Esophagus squamous epithelium (tissue), 4 donors: Measurements from ENCODE around the gene MTFMT.

Experiments
- POLR2A ChIP-seq, 4 donors: fragments of 450-650 bp; IDR thresholded peaks; one replicate each; pipeline ENCODE4 v1.6.1; 2017; ENCODE audit warnings: antibody characterized with exemption in 4 of 4, mild to moderate bottlenecking in 4 of 4, moderate library complexity in 3 of 4
- TF ChIP-seq, protein P1 (sequence below), 6 experiments: fragments of 450-650 bp in 4 of 6; fragments of 200-600 bp in 2 of 6; sonication (generic) in 2 of 6; IDR thresholded peaks; one replicate each; pipeline ENCODE4 v1.5.1; 2016 to 2019; ENCODE audit warnings: antibody characterized with exemption in 6 of 6, mild to moderate bottlenecking in 4 of 6, moderate library complexity in 4 of 6

DNA sequence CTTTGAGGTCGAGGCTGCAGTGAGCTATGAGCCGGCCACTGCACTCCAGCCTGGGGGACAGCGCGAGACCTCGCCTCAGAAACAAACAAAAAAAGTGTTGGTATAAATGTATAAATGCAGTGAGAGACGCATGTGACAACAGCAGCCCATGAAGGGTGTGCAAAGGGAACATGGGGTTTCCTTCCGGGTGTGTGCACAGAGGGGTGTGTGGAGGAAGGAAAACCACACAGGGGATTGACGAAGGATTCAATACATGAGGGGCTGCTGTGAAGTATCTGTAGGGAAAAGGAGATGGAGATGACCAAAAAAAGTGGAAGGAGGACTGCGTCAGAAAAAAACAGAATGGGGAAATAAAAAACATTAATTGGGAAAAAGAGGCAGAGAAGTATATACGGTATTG is 1.1 kb downstream of the MTFMT start:
- no peak for TF ChIP-seq POLR2A (IDR thresholded peaks at IDR 0.05)
- TF ChIP-seq, protein P1, sequence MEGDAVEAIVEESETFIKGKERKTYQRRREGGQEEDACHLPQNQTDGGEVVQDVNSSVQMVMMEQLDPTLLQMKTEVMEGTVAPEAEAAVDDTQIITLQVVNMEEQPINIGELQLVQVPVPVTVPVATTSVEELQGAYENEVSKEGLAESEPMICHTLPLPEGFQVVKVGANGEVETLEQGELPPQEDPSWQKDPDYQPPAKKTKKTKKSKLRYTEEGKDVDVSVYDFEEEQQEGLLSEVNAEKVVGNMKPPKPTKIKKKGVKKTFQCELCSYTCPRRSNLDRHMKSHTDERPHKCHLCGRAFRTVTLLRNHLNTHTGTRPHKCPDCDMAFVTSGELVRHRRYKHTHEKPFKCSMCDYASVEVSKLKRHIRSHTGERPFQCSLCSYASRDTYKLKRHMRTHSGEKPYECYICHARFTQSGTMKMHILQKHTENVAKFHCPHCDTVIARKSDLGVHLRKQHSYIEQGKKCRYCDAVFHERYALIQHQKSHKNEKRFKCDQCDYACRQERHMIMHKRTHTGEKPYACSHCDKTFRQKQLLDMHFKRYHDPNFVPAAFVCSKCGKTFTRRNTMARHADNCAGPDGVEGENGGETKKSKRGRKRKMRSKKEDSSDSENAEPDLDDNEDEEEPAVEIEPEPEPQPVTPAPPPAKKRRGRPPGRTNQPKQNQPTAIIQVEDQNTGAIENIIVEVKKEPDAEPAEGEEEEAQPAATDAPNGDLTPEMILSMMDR (IDR thresholded peaks at IDR 0.05): no peak
